GM18508 (cell line): ENCODE data around the gene DDR2.
A peak's percentile ranks its signal among the peaks of the same experiment; 100 is the strongest.
"Not testable (repeated sequence)": the region's sequence is repeated elsewhere in the genome, so short reads cannot be mapped to it uniquely, and the experiment has no call there.

Source experiments
- ATAC-seq: cut with Tn5 transposase; IDR thresholded peaks from one replicate; pipeline ENCODE4 v1.9.1; 2021; ENCODE audit warnings: moderate number of reproducible peaks; ENCODE audit not compliant: insufficient read depth, unreplicated experiment

DDR2 gene

GRCh38 chr1:162712317-162713029 is 80.2 kb downstream of the DDR2 start:
- ATAC-seq = no peak

GRCh38 chr1:162716123-162716522 is 83.9 kb downstream of the DDR2 start:
- no peak for ATAC-seq

GRCh38 chr1:162716552-162716951 is 84.3 kb downstream of the DDR2 start:
- no peak for ATAC-seq

GRCh38 chr1:162717548-162718184 is 85.4 kb downstream of the DDR2 start:
- no peak for ATAC-seq

GRCh38 chr1:162719678-162720077 is 87.4 kb downstream of the DDR2 start:
- no peak for ATAC-seq

- ATAC-seq = no peak
Measured at GRCh38 chr1:162720996-162721395, 88.7 kb downstream of the DDR2 start.

GRCh38 chr1:162721471-162721870 is 89.2 kb downstream of the DDR2 start:
- no peak for ATAC-seq

GRCh38 chr1:162722036-162722435 is 89.8 kb downstream of the DDR2 start:
- no peak for ATAC-seq

GRCh38 chr1:162724583-162725120 is 92.4 kb downstream of the DDR2 start:
- ATAC-seq = no peak

- no peak for ATAC-seq
Measured at GRCh38 chr1:162725301-162725837, 93.1 kb downstream of the DDR2 start.

GRCh38 chr1:162726555-162726954 is 94.3 kb downstream of the DDR2 start:
- no peak for ATAC-seq

GRCh38 chr1:162727493-162727892 is 95.2 kb downstream of the DDR2 start:
- not testable (repeated sequence) for ATAC-seq

GRCh38 chr1:162728573-162728972 is 96.3 kb downstream of the DDR2 start:
- no peak for ATAC-seq

GRCh38 chr1:162729195-162729774 is 97.0 kb downstream of the DDR2 start:
- not testable (repeated sequence) for ATAC-seq

- no peak for ATAC-seq
Measured at GRCh38 chr1:162732094-162732493, 99.8 kb downstream of the DDR2 start.

- no peak for ATAC-seq
Measured at GRCh38 chr1:162732566-162733335, 100.5 kb downstream of the DDR2 start.

- ATAC-seq = no peak
Measured at GRCh38 chr1:162733336-162733590, 101.0 kb downstream of the DDR2 start.

GRCh38 chr1:162734047-162734446 is 101.8 kb downstream of the DDR2 start:
- ATAC-seq = no peak

GRCh38 chr1:162736184-162736583 is 103.9 kb downstream of the DDR2 start:
- no peak for ATAC-seq

GRCh38 chr1:162736633-162737067 is 104.4 kb downstream of the DDR2 start:
- ATAC-seq = peak; percentile 81

GRCh38 chr1:162740755-162741154 is 108.5 kb downstream of the DDR2 start:
- ATAC-seq = no peak
